RCC 7860 (cell line): ENCODE data around the gene RCAN2.
"Not testable (repeated sequence)": the region's sequence is repeated elsewhere in the genome, so short reads cannot be mapped to it uniquely, and the experiment has no call there.

Source experiments
- DNase-seq: peaks from one replicate; pipeline ENCODE4 v3.0.0-alpha.2; 2015; ENCODE audit warnings: low spot score
- FAIRE-seq: peaks from 2 replicates; lab custom pipeline; 2012; peaks lifted over from hg19 to GRCh38; lab: Jason Lieb, UNC

RCAN2 gene

DNA sequence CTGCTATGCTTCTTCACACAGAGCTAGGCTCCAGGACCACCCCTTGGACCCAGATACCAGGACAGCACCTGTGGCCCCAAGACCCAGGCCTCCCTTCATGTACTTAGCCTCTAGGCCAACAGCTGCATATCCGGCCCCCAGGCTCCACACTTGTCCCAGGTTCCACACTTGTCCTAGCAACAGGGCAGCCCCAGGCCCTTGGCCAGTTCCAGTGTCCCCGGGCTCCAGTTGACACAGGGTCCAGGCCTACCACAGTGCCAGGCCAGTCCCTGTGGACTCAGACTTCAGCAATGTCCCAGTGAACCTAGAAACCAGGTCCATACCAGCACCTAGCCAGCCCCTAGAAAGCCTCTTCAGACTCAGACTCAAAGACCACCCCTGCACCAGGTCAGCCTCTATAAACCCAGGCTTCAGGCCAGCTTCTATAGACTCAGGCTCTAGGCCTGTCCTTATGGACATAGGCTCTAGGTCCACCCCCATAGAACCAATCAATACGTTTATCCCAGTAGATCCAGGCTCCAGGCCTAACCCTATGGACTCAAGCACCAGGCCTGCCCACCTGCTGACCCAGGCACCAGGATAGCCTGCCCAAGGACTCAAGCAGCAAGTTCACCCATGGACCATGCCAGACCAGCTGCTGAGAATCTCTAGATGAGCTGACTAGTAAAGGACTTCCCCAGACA lies 46.3 kb downstream of the RCAN2 start:
- FAIRE-seq (no peak), DNase-seq (no peak)

DNA sequence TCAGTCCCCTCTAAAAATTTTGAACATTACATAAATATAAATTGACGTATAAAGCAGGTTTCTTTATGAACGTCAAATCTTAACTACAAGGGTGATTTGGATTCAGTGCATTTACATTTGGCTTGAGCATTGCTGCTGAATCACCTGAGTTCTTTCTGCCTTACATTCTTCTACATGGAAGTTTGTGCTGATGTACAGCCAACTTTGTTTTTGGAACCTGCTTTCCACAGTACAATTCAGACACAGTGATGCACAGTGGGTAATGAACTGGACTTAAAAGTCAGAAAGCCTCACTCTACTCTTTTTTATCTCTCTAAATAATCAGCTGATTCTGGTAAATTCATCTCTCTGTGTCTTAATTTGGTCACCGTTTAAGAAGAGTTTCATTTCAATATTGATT lies 47.6 kb downstream of the RCAN2 start:
- no peak for DNase-seq
- FAIRE-seq: no peak

DNA sequence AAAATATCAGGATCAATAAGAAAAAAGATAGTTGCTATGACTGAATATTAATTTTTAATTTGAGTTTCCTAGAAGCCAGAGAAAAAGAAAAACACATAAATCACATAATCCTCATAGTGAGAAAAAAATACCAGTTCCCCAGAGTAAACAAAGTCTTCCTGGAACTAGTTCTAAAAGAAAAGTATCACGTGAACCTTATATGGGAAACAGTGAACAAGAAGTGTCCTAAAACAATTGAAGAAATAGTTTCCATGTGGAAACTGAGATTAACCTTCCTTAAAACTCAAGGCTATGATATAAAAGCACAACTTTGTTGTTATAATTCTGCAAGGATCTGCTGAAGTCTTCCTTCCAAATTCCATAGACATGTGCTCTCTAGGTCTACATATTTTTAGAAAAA lies 50.6 kb downstream of the RCAN2 start:
- no peak for FAIRE-seq
- no peak for DNase-seq

DNA sequence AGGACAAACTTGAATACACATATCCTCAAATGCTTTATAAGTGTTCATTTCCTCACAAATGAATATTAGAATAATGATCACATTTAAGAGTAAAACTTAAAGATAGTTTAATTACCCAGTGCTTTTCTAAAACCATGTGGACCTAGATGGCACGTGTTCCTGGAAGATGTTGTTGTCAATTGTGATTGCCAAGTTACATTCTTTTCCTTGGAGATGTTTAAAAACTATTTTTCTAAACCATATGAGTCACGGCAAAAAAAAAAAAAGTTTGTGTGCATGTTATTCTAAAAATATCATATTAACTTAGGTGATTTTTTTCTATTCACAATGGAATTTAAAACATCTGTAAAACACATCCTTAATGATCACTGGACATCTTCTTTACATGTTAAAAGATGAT lies 51.1 kb downstream of the RCAN2 start:
- FAIRE-seq: no peak

DNA sequence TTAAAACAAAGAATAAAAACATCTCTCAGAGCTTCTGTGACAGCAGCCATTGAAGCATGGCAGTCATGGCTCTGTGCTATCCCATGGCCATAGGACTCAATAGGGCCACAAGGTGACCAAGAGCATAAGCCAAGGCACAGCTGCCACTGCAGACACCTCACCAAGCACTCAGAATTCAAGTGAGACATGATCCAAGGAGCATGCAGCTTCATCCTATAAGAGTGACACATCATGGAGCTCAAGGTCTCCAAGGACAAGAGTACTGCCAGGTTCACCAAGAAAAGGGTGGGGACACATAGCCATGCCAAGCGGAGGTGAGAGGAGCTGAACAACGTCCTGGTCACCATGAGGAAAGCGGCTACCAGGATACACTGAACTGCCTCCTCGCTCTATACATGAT lies 53.0 kb downstream of the RCAN2 start:
- no peak for DNase-seq
- FAIRE-seq: no peak

More for the DNA sequence above, 51.1 kb downstream of the RCAN2 start:
- DNase-seq: no peak

DNA sequence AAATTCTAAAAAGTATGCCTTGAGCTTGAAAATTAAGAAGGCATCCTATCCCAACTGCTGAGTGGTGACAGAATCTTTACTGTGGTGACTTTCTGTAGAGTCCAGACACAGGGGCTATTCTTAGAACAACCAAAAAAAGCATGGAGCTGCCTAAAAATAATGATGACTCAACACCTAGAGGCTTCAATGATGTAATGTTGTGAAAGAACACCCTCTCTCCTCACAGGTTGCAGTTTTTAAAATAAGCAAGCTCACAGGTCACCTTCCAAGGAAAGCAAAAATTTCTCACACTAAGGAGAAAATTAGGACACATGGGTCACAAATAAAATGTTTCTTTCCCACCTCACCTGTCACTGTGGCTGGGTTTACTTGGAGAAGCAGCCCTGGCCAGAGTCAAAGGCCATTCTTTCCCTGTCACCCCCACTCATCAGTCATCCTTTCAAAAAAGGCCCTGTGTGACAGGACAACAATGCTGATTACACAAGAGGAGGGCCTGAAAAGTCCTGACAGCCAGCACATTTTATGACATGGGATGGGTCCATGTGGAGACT lies 53.5 kb downstream of the RCAN2 start:
- FAIRE-seq: no peak
- DNase-seq: no peak

DNA sequence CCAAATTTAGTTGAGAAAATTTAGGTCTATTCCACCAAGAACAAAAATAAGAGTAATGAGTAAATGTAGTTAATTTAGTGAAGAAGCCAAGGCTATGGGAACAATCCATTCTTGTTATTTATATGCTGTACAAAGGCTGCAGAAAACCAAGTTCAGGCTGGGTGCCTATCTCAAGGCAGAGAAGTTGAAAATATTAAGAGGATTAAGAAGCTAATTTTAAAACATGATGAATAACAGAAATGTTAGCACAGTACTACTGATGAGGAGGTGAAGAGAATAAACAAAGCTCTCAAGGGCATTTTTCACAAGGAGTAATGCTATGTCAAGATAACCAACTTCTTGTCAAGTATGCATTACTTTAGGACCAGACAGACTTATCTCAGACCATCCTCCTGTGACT lies 68.6 kb downstream of the RCAN2 start:
- FAIRE-seq (no peak), DNase-seq (no peak)

DNA sequence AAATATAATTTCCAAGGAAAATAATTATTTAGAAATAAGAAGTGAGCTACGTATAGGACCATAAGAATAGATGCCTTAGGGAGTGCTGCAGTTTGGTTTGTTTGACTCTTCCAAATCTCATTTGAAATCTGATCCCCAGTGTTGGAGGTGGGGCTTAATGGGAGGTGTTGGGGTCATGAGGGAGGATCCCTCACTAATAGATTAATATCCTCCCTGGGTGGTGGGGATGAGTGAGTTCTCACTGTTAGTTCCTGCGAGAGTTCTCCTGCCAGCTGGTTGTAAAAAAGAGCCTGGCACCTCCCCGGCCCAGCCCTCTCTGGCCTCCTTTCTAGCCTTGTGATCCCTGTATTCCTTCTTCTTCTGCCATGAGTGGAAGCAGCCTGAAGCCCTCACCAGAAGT lies 69.3 kb downstream of the RCAN2 start:
- FAIRE-seq (no peak), DNase-seq (no peak)

DNA sequence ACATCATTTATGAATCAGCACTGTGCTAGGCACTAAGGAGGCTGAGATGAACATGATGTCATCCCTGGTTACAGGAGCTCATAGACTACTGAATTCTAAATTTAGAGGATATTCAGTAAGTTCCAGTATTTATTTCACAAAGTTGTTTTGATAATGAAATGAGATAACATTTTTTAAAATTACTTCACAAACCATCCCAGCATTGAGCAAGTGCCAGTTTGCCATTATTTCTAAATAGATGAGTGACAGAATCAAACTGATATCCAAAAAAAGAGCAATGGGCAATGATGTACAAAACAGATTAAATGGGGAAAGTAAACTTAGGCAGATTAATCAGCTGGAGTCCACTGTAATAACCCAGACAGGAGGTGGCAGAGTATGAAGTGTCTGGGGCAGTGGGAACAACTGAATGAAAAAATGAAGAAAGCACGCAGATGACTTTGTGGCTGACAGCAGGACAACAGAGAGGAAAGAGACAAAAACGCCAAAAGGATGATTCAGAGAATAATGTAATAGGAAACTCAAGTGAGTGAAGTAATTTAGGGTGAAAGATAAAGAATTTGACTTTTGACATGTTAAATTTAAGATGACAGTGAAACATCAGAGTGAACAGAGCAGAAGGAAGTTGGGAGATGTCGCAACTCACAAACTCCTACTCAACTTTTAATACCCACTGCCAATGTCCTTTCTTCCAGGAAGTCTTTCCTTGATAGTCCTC lies 70.2 kb downstream of the RCAN2 start:
- DNase-seq: no peak
- no peak for FAIRE-seq

DNA sequence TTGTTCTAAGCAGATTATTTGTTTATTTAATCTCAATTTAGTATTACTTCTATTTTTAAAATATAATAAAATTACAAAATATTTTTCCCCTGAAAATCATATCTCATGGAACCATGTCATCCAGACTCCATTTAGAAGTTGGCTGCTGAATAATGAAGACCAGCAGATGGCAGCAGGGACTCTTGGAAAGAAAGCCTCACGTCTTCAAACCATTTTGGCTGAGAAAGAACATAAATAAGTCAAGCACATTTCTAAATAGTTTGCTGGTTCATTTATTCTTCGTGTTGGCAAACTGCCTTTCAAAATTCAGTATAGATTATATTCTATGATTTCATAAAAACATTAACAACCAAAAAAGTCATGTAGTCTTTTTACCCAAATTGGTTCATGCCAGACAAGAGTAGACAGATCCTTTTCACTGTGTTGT lies 71.7 kb downstream of the RCAN2 start:
- FAIRE-seq (peak; percentile 72), DNase-seq (peak; percentile 28)

DNA sequence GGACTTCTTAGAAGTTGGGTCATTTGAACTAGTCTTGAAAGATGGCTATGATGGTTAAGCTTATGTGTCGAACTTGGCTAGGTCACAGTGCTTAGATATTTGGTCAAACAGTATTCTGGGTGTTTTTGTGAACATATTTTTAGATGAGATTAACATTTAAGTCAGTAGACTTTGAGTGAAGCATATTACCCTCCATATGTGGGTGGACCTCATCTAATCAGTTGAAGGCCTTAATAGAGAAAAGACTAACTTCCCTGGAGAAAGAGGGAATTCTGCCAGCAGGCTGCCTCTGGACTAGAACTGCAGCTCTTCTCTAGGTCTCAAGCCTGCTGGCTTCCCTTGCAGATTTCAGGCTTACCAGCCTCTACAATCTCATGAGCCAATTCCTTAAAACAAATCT lies 76.9 kb downstream of the RCAN2 start:
- FAIRE-seq: no peak
- no peak for DNase-seq

DNA sequence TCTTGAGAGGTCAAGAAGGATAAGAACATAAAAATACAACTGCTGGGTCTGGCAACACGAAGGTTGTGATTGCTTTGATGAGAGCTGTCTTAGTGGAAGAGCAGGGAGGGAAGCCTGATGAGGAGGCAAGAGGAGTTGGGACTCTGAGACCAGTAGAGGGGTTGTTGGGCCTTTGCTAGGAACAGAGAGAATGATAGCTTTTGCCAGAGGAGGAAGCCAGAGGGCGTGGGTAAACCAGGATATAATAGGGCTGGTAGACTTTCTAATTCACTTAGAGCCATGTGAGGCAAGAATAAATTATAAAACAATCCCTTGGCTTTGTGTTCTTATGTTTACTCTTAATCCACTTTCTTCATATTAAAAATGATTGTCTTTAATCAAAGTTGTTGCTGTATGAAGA lies 78.6 kb downstream of the RCAN2 start:
- FAIRE-seq (no peak), DNase-seq (no peak)

DNA sequence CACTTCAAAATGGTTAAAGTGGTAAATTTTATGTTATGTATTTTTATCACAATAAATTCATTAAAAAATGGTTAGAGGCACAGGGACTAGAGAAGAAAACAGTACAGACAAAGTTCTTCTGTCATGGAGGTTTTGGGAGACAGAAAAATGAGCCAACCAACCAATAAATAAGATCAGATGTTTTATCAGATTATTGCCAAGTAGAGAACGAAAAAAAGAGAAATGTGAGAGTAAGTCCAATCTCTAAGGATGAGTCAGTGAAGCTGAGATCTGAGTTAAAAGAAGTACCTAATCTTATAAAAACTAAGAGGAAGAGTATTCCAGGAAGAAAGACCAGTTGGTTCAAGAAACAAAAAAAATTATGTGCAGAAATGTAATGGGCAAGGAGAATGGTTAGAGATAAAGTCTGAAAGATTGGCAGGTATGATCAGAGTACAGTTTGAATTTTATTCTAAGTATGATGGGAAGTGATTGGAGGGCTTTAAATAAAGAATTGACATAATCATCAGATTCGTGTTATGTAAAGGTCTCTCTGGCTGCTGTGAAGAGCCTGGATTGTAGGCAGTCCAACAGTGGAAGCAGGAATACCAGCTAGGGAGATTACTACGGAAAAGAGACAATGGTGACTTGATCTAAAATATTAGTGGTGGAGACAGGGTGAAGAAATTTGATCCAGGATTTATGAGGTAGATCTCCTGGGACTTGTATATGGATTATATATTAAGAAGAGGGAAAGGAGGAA lies 79.6 kb downstream of the RCAN2 start:
- DNase-seq (no peak), FAIRE-seq (no peak)

DNA sequence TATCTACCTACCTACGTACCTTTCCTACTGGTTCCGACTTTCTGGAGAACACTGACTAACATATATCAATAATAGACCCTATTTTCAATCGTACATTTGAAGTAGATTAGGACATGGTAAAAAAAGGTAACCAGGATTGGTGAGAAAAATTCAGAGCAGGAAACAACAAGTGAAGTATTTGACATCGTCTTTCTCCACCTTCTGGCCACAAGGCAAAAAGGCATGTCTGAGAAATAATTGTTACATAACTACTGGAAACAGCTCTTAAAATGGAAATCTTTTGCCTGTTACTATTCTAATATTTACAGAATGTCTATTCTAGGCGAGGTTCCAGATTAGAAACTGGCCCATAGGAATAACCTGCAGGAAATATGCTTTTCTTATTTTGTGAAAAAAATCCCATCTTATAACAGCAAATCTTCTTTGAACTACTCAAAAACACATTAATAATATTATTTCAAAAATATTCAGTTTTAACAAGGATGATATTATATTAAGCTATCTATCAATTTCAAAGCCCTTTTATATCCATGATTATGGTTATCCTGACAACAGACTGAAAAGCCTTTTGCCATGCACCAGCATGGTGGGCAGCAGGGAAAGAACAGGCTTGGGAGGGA lies 80.8 kb downstream of the RCAN2 start:
- no peak for DNase-seq
- FAIRE-seq: no peak

DNA sequence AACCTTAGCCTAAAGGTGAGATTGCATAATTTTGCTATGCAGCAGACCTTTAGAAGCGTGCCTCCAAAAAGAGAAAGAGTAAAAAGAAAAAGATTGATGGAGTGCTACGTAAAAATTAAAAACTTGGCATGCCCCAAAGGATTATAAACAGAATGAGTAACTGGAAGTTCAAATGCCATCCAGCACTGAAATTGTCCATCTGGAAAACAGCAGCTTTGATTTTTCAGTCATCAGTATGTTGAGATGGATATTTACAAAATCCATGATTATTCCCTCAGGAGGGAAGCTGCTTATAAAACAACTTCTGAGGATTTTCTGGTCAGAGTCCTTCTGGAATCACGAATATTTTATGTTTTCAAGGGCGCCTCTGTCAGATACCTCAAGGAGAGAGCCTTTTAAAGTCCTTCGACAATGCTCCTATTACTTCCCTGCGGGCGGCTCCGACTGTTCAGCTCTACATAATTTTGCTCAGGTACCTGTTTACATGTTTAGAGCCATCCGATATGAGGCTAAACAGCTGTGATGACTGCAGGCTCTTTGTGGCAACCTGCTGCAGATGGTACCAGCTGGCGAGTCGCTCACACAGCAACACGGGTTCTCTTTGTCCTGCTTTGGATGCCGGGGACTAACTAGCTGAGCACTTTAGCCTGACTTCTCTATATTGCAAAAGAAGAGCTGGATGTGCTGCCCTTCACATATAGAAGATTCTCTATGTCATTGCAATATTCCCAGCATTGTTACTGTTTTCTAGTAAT lies 83.3 kb downstream of the RCAN2 start:
- FAIRE-seq (no peak), DNase-seq (no peak)

DNA sequence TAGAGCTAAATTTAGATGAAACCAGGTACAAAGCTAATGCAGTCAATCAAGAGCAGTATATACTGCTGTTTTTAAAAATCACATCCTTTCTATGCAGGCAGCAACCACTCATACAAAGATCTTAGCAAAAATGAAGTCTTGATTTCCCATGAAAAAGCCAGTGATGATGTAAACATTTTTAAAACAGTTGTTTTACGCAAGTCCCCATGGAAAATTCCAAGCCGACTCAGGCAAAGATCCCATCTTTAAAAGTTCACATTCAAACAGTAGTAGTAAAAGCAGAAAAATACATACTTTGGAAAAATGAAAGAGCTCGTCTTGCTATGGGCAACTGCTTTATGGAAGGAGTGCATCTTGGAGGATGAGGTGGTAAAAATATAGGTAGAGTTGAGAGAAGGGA lies 84.0 kb downstream of the RCAN2 start:
- FAIRE-seq: no peak
- DNase-seq: no peak

DNA sequence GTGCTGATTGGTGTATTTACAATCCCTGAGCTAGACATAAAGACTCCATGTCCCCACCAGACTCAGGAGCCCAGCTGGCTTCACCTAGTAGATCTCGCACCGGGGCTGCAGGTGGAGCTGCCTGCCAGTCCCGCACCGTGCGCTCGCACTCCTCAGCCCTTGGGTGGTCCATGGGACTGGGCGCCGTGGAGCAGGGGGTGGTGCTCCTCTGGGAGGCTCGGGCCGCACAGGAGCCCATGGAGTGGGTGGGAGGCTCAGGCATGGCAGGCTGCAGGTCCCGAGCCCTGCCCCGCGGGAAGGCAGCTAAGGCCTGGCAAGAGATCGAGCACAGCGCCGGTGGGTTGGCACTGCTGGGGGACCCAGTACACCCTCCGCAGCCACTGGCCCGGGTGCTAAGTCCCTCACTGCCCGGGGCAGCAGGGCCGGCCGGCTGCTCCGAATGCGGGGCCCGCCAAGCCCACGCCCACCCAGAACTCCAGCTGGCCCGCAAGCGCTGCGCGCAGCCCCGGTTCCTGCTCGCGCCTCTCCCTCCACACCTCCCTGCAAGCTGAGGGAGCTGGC lies 85.5 kb downstream of the RCAN2 start:
- not testable (repeated sequence) for FAIRE-seq, DNase-seq

DNA sequence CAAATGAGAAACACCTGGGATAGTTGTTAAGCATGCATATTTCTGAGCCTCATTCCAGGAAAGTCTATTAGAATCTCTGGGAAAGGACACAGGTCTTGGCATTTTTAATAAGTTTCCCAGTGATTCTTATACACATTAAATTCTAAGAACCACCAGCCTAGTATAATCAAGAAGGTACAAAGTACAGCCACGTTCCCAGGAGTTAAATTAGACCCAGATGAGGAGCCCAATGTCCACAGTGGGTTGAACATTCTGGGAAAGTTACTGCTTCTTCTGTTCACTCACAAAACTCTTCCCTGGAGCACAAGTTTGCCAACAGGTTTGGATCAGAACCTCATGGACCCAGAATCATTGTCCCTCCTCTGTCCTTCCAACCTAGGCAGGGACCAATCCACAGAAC lies 90.4 kb downstream of the RCAN2 start:
- FAIRE-seq: no peak
- no peak for DNase-seq

DNA sequence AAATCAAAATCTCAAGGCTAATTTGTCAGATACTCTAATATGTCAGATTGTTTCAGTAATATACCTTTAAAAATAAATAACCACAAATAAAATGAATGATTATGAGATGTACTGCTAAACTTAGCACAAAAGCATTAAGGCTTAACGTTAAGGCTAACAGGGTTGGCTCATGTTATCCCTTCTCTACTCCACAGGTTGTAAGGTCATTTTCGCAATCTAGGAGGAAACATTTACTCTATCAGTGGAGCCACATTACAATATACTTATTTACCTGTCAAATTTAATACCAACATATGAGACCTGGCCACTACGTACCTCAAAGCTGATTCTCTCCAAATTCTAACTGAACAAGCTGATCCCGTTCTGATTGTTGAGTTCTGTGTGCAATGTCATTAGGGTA lies 95.7 kb downstream of the RCAN2 start:
- FAIRE-seq (no peak), DNase-seq (no peak)

DNA sequence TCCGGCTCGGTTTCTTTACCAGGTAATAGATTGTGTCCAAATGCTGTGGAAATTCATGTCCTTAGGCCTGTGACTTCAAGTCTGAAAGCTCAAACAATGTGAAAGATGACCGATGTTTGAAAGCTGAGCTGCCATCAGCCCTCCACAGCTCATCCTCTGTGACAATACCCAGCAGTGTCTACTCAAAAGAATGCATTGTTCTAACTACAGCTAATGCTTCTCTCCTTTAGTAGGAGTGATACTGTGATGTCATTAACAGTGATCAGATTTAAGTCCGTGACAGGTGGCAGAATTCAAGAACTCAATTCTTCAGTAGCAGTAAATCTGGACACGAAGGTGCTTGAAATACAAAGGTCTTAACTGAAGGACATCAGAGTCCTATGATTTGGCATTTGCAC lies 97.3 kb downstream of the RCAN2 start:
- no peak for DNase-seq
- FAIRE-seq: no peak
